GM21423 (cell line): ENCODE results near the gene LMO2.

Experiments
- ATAC-seq: cut with Tn5 transposase; IDR thresholded peaks from one replicate; pipeline ENCODE4 v1.9.1; 2021; ENCODE audit warnings: mild to moderate bottlenecking, moderate library complexity; ENCODE audit not compliant: unreplicated experiment

The LMO2 gene

GRCh38 chr11:33915526-33915925 is 23.6 kb upstream of the LMO2 start:
- ATAC-seq, result no peak

DNA sequence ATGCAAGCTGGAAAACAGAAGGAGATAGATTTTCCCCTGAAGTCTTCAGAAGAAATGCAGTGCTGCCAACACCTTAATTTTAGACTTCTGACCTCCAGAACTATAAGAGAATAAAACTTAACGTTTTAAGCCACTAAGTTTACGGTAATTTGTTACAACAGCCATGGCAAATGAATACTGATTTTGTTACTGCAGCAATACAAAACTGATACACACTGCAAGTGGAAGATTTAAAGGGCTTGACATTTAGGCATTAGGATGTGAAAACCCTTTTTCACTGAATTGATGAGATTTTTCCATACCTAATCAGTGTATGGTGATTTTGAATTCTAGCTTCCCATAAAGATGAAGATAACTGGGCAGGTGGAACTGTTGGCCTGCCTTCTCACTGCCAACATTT is 22.1 kb upstream of the LMO2 start:
- no peak for ATAC-seq

DNA sequence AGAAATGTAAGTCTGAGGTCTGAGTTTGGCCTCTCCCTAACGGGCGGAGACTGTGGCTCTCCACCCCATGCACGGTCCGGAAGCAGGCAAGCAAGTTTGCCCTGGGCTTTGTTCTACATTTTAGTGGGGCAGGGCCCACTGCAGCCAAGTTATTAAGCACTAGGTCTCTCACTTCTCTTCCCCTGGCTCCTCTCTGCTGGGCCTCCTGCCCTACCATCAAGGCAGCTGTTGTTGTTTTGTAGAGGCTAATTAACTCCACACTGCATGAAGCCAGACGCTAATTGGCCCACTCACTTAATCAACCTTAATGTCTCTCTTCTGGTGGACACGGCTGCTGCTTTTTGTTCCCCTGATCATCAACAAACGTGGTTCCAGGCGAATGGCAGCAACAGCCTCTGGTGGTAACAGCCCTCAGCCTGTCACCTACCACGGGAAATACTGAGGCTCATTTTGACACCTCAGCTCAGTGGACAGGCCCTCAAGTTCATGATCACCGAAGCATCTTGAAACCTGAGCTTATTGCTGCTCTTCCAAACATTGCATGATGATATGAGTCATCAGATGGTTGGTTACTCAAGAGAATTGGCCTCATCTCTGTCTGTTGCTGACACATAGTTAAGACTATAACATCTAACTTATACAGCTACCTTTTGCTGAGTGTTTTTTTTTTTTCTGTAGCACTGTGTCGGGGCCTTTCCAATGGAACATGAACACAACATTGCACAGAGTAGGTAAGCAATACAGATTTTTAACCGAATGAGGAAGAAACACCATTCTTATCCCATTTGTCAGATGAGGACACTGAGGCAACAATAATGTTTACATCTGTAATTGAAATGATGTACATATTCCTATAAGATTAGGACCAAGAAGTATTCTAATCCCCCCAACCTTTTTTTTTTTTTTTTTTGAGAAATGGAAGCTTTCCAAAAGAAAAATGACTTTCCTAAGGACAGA is 20.8 kb upstream of the LMO2 start:
- ATAC-seq, result peak; percentile 91

DNA sequence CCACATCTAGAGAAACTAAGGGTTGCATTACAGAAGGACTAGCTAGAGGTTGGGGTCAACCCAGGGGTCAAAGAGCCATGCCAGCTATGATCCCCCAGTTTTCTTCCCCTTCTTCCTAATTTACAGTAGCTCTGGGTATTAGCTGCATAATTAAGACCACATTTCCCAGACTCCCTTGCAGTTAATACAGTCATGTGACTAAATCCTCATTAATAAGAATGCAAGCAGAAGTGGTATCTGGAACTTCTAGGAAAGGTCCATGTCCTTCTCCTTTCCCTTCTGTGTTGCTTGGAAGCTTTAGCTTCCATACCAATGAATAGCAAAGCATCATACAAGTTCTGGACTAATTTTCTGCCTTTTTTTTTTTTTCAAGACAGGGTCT is 19.1 kb upstream of the LMO2 start:
- no peak for ATAC-seq

DNA sequence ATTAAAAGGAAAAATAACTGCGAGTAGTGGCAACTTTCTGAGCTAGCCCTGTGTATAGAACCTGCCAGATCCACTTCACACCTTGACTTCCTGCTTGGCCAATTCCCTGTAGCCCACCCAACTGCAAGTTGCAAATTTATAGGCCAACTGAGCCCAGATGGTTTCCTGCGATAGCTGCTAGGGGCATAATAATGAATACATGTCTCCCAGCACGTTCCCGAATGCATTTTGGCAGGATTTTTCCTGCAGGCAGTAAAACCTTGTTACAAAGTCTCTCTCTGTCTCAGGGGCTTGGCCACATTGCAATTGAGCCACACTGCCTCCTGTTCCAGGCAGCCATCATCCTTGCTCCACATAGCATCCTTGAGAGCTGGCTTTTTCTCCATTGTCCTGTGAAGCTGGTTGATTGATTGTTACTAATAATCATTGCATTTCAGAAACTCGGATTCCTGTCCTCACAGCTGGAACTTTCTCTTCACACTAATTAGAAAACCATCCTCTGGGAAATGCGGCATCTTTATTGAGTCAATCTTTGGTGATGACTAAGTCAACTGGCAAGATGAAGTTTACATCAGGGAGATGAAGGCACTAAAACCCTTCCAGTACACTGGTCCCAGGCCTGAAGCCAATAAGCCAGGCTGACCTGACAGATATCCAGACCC is 18.6 kb upstream of the LMO2 start:
- ATAC-seq, result no peak

DNA sequence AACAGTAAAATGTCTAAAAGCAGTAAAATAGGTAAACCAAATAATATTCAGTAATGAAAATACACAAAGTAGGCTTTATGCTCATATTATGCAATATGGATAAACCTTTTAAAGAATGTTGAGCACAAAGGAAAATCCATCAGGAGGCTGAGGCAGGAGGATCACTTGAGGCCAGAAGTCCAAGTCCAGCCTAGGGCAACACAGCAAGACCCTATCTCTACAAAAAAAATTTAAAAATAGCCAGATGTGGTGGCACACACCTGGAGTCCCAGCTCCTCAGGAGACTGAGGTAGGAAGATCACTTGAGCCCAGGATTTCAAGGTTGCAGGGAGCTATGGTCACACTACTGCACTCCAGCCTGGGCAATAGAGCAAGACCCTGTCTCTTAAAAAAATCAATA is 17.7 kb upstream of the LMO2 start:
- ATAC-seq, result no peak

DNA sequence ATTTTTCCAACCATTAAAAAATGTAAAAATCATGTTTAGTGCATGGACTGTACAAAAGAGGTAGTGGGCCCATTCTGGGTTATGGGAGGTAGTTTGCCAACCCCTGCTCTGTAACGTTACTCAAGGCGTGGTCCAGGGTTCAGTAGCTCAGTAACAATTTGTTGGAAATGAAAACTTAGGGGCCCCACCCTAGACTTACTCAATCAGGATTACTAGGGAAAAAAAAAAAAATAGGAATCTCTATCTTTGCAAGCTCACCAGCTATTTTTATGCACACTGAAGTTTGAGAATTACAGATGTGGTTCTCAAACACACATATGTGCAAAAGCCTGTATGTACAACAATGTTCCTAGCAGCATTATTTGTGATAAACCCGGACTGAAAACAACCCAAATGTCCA is 17.3 kb upstream of the LMO2 start:
- ATAC-seq, result no peak

- no peak for ATAC-seq
Observed at GRCh38 chr11:33907421-33907820, 15.5 kb upstream of the LMO2 start.

DNA sequence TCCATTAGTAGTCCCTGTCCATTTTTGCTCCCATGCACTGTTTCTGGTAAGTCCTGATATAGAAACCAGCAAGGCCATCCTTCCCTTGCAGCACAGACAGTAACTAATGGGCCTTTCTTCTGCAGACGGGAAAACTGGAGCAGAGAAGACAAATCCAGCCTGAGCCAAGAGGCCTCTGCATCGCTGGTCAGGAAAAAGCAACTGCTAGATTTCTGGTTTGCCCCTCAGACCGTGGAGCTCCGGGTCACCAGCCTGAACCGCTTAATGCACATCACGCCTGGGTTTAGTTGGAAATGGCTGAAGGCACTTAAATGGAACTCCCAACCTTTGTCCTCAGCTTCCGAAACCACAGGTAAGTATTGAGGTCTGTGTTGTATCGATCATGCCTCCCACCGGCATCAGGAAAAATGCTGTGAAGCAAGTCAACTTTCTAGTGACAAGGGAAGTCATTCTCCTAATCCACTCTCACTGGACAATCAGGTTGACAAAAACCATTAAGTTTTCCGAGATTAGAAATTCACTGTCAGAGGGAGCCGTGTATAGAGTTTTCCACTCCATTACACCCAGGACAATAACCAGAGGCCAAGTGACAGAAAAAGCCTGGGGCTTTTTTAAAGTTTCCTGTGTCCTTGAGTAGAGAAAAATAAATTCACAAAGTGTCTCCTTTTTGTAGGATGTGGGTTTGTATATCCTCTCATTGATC is 14.8 kb upstream of the LMO2 start:
- ATAC-seq, result no peak

GRCh38 chr11:33904102-33904501 is 12.2 kb upstream of the LMO2 start:
- no peak for ATAC-seq

- no peak for ATAC-seq
Observed at GRCh38 chr11:33900159-33900840, 8.4 kb upstream of the LMO2 start.

DNA sequence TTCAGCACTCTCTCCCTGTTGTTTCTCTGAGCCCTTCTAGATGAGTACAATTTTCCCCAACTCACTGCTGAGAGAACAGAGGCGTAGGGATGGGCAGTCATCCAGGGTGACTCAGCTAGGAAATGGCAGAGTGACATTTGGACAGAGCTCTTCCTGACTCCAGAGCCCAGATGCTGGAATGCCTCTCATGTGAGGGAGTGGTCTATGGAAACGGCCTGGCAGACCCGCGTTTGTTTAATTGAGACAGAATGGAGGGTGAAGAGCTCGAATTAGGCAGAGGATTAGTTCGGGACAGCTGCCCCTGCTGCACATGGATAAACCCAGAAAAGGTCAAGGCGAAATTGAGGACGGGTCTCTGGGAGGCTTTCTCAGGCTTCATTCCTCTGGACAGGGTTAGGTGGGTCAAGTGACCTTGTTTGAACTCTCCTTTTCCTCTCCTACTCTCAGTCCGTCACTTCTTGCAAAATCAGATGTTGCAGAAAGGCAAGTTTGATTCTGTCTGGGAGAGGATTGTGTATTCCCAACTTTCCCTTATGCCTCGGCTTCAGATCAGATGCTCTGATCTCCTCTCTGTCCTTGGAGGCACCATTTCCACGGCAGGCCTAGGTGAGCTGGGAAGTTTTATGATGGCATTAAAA is 7.6 kb upstream of the LMO2 start:
- ATAC-seq, result no peak

DNA sequence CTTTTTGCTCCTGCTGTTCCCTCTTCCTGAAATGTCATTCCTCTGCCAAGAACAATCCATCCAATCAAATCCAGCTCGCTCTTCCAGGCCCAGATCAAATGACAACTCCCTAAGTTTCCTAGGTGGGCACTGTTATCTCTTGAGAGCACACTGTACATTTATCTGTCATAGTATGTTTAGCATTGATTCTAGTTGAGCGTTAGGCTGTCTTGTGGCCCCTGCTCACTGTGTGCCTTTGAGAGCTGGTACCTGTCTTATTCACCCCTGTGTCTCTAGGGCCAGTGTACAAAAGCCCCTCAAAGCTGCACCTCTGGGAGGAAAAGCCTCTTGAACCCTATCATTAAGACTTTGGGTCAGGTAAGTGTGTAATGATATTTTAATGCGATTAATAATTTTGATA is 7.1 kb upstream of the LMO2 start:
- no peak for ATAC-seq

GRCh38 chr11:33897761-33898375 is 6.0 kb upstream of the LMO2 start:
- ATAC-seq, result no peak

GRCh38 chr11:33896911-33897310 is 5.0 kb upstream of the LMO2 start:
- no peak for ATAC-seq

DNA sequence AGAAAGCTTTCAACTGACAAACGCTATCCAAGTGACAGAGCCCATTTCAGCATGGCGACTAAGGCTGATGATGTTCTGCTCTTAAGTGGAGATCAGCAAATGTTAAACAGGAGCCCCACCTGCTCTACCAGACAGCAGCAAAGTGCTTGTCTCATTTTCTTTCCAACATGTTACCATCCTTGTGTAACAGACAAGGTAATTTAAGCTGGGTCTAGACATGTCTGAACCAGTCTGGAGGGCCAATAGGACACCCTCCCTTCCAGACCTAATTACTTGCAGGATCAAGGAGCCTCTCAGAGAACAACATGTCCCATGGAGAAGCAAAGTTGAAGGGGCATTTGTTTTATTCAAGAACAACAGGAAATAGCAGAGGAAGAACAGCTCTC is 3.9 kb upstream of the LMO2 start:
- ATAC-seq, result no peak

DNA sequence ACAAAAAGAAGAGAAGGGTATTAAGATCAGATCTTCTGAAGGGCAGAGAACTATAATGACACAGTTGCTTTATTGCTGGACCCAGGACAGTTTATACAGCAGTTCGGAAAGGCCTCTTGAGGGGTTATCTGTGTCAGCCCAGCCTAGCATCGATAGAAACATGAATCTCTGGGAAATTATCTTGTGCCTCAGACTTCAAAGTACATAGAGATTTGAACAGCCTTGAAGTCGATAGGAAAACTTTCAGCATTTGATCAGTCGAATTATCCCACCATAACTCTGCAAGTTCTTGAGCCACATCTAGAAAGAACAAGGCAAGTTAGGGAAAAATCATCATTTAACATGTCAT is 2.5 kb upstream of the LMO2 start:
- no peak for ATAC-seq

DNA sequence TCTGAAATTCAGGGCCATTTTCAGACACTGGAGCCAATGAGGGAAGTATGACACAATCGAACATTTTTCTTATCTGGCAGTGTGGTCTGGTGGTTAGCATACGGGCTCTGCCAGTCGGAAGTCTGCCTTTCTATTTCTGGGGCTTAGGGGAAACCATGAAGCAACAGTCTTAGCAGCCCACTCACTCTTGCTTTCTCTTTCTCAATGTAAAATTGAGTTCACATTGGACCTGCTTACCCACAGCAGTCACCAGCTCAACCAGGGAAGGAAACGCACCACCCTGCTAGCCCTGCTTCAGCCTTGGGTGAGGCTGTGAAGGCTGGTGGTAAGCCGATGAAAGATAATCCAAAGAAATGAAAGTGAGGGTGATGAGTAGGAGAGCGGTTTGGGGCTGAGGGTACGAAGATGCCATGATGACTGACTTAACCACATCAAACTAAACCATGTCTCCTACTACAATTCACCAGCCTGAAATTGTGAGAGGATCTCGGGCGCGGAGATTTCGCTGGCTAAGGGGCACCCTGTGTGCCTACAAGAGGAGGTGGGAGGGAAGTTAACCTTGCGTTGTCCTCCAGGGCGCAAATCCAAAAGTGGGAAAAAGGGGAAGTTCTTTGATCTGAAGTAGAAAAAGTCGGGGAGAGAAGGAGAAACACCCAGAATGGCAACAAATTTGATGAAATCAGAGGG is 2.0 kb upstream of the LMO2 start:
- peak; percentile 85 for ATAC-seq

DNA sequence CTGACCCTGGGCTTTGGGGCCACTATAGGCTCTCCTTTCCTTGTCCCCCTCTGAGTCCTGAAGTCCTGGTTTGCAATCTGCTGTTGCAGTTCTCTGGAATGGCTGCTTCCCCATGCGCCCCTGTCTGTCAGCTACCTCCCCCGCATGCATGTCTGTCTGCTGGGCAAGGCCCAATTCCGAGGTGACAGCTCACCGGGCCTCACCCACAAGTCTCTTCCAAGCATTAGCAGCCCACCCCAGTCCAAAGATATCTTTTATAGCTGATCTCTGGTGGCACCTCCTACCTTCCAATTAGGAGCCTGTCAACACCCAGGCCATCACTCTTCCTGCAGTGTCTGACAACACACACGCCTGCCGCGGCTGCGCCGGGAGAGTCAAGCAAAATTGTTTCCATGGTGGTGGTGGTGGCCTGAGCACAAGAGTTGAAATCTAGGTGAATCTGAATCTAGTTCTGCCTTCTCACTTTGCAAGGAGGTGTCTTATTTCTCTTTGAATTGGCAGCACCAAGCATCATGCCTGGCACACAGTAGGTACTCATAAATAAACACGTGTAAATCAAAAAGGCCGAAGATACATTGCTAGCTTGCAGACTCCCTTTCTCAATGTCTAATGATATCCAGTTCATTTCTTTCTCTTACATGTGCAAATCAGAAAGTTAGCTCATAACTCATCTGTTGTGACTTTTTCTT is 1.2 kb upstream of the LMO2 start:
- ATAC-seq, result no peak
